ENCODE data around the gene CCDC82.
"Not testable (repeated sequence)": the region's sequence is repeated elsewhere in the genome, so short reads cannot be mapped to it uniquely, and the experiment has no call there.

CCDC82 gene

DNA sequence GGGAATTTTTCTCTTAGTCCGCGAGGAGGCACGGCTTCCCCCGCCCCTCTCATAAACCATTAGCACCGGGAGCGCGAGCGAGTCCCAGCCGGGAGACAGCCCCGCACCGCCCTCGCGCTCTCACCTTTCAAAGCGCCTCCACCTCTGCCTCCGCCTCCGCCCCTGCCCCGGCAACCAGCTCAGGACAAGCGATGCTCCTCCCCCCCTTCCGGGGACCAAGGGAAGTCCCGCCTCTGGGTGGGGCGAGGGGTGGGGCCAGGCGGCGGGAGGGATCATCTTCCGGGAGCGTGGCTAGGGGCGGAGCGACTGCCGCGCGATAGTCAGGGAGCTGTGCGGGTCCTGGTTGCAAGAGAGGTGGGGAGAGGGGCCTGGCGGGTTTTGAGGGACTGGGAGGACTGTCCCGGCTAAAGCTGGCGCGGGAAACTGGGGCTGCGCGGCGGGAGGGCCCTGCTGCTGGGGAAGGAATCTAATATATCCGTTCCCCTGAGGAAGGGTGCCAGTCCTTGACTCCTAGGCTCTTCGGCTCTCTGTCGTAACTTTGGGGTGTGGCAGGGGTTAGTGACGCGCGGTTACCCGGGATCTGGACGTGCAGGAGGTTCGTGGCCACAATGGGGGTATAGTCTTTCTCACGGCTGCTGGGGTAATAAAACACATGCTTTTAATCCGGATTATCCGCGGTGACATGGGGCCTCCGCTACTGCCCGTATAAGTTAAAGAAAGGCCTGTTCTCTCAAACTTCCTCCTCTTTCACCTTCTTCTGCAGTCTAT, at the start of gene CCDC82, which contains the start of gene JRKL:
Gene CCDC82 (minus strand): TSS at position 193 of the 768 bp plus-strand sequence. CDS start 5,165 bp downstream, outside the sequence.
Gene JRKL (plus strand): TSS at position 294 of the 768 bp plus-strand sequence. CDS start 637 bp downstream, outside the sequence.
- peak; percentile 98 for DNase-seq

DNA sequence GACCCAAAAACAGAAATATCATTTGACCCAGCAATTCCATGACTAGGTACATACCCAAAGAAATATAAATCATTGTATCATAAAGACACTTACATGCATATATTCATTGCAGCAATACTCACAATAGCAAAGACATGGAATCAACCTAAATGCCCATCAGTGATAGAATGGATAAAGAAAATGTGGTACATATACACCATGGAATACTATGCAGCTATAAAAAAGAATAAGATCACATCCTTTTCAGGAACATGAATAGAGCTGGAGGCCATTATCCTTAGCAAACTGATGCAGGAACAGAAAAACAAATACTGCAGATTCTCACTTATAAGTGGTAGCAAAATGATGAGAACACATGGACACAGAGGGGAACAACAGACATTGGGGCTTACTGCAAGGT, 42.9 kb upstream of the CCDC82 start:
- not testable (repeated sequence) for DNase-seq

DNA sequence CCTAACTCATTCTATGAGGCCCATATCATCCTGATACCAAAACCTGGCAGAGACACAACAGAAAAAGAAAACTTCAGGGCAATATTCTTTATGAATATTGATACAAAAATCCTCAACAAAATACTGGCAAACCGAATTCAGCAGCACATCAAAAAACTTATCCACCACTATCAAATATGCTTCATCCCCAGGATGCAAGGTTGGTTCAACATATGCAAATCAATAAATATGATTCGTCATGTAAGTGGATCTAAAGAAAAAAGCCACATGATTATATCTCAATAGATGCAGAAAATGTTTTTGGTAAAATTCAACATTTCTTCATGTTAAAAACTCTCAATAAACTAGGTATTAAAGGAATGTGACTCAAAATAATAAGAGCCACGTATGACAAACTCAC, 41.0 kb upstream of the CCDC82 start:
- no peak for DNase-seq

DNA sequence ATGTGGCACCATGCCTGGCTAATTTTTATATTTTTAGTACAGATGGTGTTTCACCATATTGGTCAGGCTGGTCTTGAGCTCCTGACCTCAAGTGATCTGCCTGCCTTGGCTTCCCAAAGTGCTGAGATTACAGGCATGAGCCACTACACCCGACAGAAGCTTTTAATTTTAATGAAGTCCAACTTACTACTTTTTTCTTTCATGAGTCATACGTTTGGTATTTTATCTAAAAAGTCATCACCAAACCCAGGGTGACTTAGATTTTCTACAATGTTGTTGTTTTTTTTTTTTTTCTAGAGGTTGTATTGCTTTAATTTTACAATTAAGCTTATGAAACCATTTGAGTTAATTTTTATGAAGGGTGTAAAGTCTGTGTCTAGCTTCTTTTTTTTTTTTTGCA, 35.0 kb upstream of the CCDC82 start:
- DNase-seq: no peak

DNA sequence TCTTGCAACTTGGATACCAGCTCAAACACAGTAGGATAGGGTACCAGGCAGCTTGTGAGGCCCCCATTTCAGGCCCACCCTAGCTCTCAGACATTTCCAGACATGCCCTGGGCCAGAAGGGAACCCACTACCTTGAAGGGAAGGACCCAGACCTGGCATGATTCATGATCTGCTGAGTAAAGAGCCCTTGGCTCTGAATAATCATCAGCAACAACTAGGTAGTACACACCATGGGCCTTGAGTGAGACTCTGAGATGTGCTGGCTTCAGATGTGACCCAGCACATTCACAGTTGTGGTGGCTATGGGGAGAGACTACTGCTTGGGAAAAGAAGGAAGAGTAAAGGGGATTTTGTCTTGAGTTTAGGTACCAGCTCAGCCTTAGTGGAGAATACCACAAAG, 23.7 kb upstream of the CCDC82 start:
- DNase-seq: no peak

DNA sequence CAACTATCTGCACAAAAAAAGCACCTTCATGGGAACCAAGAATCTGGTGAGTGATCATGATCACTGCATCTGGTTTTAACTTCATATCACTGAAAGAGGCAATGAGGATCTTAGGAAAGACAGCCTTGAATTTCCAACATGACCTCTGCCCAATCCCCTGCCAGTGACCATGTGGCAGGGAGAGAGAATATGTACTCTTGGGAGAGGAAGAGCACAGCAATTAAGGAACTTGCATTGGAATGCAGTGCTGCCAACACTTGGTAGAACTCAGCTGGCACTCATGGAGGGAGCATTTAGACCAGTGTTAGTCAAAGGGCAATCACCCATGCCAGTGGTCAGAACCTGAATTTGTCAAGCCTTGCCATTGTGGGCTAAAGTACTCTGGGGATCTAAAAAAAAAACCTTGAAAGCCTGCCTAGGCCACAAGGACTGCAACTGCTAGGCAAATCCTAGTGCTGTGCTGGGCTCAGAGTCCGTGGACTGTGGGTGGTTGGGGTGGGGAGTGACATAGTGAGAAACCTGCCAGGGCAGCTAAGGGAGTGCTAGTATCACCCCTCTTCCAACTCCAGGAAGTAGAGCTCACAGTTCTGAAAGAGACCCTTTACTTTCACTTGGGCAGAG, 23.2 kb upstream of the CCDC82 start:
- DNase-seq: no peak

DNA sequence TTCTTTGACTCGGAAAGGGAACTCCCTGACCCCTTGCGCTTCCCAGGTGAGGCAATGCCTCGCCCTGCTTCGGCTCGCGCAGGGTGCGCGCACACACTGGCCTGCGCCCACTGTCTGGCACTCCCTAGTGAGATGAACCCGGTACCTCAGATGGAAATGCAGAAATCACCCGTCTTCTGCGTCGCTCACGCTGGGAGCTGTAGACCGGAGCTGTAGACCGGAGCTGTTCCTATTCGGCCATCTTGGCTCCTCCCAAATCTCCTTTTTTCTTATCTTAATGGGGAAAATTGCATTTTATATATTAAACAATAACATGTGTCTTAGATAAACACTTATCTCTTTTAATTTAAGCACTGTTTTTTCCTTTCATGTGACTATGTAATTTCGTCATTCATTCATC, 21.7 kb upstream of the CCDC82 start:
- not testable (repeated sequence) for DNase-seq

DNA sequence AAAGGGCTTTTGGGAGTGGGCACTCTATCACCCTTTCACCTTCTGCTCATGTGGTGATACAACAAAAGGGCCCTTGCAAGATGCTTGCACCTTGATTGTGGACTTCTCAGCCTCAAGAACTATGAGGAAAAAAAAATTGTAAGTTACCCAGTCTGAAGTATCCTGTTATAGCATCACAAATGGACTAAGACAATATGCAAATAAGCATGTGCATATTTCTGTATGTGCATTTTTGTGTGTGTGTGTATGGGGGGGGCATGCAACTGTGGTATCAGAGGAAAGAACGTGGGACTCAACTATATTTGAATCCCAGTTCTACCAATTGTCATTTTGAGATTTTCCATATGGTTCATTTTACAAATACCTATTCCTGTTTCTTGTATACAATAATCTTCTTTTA, 11.0 kb upstream of the CCDC82 start:
- no peak for DNase-seq

DNA sequence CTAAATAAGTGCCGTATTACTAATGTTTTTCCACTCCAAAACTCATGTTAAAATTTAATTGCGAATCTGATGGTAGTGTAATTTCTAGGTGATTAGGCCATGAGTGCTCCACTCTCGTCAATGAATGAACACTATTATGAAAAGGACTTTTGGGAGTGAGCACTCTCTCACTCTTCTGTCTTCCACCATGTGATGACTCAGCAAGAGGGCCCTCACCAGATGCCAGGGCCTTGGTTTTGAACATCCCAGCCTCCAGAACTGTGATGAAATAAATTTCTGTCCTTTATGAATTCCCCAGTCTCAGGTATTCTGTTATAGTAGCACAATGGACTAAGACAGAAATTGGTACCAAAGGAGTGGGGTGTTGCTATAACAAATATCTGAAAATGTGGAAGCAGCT, 8.2 kb upstream of the CCDC82 start:
- DNase-seq: no peak

DNA sequence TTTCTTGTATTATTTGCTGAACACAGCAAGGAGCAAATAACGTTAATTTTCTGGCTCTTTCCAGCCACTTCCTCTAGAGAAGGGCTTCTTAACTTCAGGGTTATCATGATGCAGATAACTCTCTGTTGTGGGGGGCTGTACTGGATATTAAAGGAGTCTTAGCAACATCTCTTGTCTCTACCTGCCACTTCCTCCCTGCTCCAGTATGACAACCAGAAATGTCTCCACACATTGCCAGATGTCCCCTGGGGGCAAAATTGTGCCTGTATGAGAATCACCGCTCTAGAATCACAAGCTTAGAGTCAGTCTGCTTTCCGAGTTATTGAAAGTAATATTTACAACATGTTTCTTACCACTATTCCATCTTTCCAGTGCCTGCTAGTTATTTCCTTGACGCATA, 6.9 kb upstream of the CCDC82 start:
- DNase-seq: no peak

DNA sequence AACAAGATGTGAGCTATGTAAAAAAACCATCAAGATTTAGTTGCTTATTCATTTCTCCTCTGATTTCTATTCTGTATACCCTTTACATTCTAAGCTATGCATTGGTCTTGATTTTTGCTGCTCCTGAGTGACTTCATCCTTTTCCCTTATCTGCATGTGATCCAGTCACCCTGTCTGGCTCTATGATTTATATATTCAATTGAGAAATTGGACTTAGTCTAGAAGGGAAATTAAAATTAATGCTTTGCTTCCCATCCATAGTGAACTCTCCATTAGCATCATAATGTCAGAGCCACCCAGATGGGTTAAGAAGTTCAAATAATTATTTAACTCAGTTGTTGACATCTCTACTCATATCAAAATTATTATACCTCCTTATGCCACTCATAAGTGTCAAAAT, 5.1 kb upstream of the CCDC82 start:
- DNase-seq: no peak

DNA sequence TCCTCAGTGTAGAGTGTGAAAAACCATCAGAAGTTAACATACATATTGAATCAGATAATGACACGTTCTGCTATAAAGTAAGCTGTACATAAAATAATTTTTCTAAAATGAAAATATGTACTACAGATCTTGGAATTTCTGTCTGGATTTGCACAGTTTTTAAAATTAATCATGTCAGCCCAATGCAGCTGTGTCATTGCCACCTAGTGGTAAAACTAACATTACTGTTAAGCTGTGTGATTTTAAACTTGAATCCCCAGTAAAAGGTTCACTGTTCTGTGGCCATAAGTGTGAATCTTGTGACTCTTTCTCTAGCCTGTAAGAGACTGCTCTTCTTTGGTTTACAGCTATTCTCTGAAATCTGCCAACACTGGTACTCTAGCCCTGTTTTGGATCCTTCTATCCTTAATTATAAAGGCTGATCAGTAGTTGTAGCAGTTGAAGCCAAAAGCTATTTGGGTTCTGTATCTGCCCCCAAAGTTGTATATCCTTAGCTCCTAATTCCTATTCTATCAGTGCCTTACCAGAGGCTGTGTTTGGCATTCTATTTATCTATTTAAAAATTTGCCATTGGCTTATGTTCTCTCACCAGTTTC, 4.1 kb upstream of the CCDC82 start:
- peak; percentile 46 for DNase-seq

DNA sequence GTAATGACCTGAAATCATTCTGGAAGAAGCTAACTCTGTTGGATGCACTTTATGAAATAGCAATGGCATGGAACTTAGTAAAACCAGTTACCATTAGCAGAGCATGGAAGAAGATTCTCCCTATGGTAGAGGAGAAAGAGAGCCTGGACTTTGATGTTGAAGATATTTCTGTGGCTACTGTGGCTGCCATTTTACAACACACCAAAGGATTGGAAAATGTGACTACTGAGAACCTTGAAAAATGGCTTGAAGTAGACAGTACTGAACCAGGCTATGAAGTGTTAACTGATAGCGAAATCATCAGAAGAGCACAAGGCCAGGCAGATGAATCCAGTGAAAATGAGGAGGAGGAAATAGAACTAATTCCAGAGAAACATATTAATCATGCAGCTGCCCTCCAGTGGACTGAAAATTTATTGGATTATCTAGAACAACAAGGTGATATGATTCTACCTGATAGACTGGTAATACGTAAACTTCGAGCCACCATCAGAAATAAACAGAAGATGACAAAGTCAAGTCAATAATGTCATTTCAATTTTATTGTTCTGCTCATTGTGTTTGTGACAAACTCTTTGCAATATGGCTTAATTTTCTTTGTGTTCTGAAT, 2.1 kb upstream of the CCDC82 start:
- DNase-seq: no peak

DNA sequence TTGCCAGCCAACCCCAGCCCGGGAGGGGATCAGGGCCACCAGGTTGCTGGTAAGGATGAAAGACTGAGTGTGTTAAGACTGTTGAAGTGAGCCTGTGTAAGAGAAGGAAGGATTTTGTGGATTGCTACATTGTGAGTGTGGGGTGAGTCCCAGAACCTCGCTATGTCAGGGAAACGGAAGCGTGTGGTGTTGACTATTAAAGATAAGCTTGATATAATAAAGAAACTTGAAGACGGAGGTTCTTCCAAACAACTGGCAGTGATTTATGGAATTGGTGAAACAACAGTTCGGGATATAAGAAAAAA, 728 bp upstream of the CCDC82 start:
- no peak for DNase-seq

DNA sequence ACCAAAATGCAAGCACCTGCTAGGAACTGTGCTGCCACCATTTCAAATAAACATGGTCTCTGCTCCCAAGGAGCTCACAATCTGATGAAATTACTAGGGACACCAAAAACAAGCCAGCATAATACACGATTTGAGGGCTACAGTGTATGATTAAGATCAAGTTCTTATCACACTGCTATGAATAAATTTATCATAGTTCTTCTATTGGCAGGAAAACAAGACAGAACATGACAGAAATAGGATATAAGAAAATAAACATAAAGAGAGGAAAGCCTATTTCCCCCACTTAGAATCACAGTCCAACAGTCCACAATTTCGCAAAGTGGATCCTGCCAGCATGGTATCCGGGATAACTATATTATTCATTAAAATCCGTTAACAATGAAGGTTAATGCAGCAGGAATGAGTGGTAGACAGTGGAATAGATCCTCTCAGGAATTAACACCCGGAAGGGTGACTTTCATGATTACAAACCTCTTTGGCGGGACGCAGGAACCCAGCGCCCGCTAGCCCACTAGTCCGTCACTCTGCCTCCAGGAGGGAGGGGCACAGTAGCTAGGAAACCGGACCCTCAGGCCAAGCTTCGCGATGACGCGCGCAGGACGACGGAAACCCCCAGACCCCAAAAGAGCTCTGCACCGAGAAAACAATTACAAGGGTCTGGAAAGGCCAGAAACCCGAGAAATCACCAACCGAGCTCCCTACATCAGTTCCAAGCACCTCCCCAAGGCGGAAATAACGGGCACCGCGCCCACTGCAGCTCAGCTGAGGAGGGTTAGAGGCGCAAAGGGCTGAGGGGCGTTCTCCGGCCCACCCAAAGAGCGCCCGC, 607 bp downstream of the CCDC82 start:
- DNase-seq: no peak

DNA sequence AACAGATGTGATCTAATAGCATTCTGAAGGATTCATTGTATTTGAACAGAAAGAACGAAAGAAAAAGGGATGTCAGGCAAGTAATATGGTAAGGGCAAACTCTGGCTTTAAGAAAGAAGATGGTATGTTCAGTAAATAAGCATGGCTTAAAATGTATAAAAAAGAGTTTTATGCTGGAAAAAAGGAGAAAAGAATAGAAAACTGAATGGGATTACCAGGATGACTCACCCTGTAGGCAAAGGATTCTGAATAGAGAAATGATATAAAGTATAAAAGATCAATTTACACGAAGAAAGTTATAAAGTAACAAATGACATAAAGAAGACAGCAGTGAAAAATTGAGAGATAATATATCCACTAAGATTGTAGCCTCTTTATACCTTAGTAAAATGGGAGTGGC, 4.5 kb downstream of the CCDC82 start:
- no peak for DNase-seq

DNA sequence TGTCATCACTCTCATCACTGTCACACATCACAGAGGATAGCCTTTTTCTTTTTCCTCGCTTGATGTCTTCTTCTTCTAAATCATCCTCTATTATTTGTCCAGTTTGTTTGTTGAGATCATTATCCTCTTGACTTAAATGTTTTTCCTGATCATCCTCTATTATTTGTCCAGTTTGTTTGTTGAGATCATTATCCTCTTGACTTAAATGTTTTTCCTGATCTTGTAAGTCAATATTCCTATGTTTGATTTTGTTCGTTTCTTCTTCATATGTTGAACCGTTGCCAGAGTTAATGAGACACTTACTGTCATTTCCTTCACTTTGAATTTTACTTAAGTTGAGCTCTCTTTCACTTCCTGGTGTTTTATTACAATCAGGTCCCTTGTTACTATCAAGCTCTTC, 5.6 kb downstream of the CCDC82 start:
- no peak for DNase-seq

DNA sequence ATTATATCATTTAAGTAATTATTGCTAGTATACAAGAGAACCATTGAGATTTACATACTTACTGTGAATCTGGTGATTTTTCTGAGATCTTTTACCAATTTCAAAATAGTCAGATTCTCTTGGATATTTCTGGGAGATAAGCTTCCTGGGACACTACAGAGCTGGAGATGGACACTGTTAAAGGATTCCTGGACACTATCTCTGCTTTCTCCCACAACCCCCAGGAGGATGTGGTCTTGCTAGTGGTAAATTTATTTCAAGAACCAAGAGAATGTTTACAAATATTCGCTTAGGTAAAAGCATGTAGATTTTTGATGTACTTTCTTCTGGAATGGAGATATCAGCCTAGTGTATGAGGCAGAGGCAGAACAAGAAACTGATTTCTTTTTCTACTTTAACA, 12.9 kb downstream of the CCDC82 start:
- DNase-seq: no peak

DNA sequence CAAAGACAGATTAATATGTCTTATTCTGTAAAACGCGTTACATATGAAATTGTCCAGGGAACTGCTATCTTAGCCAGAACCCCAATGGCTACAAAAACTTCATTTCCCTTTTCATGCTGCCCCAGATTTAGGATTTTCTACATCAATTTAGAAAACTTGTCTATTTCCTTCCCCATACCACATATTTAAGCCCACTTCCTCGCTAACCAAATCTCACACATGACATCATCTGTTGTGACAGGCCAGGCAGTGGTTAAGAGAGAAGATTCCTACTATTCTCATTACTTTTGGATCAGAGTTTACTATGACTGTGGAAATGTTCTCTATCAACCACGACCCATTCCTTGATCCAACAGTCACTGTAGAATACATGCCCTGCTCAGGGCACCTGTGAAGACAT, 15.9 kb downstream of the CCDC82 start:
- no peak for DNase-seq

DNA sequence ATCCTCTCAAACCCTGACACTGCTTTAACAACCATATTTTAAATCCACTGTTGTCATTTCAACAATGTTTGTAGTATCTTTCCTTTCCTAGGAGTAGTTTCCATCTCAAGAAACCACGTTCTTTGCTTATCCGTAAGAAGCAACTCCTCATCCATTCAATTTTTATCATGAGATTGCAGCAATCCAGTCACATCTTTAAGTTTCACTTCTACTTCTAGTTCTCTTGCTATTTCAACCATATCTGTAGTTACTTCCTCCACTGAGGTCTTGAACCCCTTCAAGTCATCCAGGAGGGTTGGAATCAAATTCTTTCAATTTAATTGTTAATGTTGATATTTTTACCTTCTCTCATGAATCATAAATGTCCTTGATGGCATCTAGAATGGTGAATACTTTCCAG, 22.4 kb downstream of the CCDC82 start:
- DNase-seq: no peak

DNA sequence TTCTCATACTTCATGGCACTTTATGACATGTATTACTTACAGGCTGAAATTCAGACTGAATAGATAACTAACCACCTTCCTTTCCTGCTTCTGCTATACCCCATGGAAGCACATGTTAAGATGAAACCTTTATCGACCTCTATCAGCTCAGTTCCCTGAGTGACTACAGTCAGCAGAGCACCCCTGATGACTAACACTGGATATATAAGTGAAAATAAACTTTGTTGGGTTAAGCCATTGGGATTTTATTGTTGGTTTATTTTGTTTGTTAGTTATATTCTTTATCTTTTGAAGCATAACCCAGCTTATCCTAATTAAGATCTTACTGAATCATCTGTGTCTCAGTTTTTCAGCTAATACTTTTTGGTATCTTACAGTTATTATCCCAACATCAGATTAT, 23.7 kb downstream of the CCDC82 start:
- no peak for DNase-seq

DNA sequence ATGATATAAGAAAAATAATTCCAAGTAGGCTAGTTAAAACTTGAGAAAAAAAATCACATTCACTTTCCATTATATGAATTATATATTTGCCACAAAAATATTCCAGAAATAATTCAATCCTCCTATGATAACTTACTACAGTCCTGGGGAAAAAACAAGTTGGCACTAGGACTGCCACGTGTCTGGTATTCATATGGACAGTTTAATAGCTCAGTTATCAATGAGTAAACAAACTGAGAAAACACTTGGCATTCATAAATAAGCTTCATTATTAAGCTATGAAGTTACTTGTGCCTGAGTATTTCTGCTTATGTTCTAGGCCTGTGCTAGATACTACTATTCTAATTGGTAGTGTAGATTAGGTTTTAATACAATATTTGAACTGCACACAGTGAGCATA, 24.2 kb downstream of the CCDC82 start:
- DNase-seq: no peak

DNA sequence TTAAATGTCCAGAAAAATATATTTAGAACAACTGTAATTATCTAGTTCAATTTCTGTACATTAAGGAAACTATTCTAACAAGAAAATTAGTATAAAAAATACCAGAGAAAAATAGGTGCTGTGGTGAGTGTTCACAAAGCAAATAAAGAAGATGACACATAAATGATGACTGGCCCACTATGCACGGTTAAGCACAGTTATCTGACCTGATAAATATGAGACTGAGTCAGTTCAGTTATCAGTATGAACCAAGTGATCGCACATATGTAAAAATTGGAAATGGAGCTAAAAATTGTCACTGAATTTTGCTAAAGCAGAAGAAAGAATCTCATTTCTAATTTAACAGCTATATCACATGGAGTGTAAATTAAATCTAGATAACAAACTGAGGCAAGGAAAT, 27.9 kb downstream of the CCDC82 start:
- no peak for DNase-seq
